ENCODE data around the gene USP43.
"Not testable (repeated sequence)": the region's sequence is repeated elsewhere in the genome, so short reads cannot be mapped to it uniquely, and the experiment has no call there.

USP43 gene

GRCh38 chr17:9644910-9645751 lies at the start of gene USP43:
Gene USP43 (plus strand): TSS chr17:9645517. CDS start chr17:9645633, 116 bp downstream.
- Mint-ChIP-seq H3K27me3 (ENCODE audit: low read depth) (peaks cover 60% of the 10 kb centered on the region), H3K27ac (peak within 1 kb of the TSS; percentile 80 to 98 (median 84)), H3K4me1 (peaks cover 19% of the 10 kb centered on the region), H3K9me3 (no peaks in the 10 kb centered on the region), H3K36me3 (ENCODE audit: low read depth) (no peaks in the 10 kb centered on the region), H3K4me3 (peak within 1 kb of the TSS; percentile 89 to 95 (median 92))
- TF ChIP-seq, protein P1, sequence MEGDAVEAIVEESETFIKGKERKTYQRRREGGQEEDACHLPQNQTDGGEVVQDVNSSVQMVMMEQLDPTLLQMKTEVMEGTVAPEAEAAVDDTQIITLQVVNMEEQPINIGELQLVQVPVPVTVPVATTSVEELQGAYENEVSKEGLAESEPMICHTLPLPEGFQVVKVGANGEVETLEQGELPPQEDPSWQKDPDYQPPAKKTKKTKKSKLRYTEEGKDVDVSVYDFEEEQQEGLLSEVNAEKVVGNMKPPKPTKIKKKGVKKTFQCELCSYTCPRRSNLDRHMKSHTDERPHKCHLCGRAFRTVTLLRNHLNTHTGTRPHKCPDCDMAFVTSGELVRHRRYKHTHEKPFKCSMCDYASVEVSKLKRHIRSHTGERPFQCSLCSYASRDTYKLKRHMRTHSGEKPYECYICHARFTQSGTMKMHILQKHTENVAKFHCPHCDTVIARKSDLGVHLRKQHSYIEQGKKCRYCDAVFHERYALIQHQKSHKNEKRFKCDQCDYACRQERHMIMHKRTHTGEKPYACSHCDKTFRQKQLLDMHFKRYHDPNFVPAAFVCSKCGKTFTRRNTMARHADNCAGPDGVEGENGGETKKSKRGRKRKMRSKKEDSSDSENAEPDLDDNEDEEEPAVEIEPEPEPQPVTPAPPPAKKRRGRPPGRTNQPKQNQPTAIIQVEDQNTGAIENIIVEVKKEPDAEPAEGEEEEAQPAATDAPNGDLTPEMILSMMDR (IDR thresholded peaks at IDR 0.05; ENCODE audit: unreplicated experiment in 3 of 3), result no peak

DNA sequence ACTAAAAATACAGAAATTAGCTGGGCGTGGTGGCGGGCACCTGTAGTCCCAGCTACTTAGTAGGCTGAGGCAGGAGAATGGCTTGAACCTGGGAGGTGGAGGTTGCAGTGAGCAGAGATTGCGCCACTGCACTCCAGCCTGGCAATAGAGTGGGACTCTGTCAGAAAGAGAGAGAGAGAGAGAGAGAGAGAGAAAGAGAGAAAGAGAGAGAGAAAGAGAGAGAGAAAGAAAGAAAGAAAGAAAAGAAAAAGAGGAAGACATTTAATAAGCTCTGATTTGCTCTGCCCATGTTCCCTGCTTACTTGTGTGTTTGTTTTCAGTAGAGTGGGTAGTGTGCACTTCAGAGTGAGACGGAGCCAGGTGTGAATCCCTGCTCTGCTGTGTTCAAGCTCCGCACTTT lies 47.7 kb upstream of the USP43 start:
- not testable (repeated sequence) for H3K27me3 Mint-ChIP-seq (ENCODE audit: low read depth); H3K36me3 Mint-ChIP-seq (ENCODE audit: low read depth); H3K4me1 Mint-ChIP-seq; H3K4me3 Mint-ChIP-seq; H3K27ac Mint-ChIP-seq; H3K9me3 Mint-ChIP-seq

DNA sequence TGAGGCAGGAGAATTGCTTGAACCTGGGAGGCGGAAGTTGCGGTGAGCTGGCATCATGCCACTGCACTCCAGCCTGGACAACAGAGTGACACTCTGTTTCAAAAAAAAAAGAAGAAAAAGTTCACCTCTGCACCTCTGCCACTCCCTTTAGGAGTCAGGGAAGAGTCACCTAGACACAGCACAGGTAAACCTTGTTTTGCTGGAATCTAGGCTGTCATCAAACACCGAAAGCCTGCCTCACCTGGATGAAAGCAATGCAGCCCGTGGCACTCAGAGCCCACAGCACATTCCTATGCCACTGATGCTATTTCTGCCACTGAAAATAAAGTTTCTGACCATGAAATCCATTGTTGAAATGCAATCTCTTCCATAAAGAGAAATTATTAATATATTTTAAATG lies 46.7 kb upstream of the USP43 start:
- peaks cover 5% of the 10 kb centered on the region for H3K27me3 Mint-ChIP-seq (ENCODE audit: low read depth)
- no peaks in the 10 kb centered on the region for H3K9me3 Mint-ChIP-seq
- H3K4me3 Mint-ChIP-seq, result no peak overlapping the region
- TF ChIP-seq, protein P1 (IDR thresholded peaks at IDR 0.05; ENCODE audit: unreplicated experiment in 3 of 3), result no peak
- H3K4me1 Mint-ChIP-seq, result no peaks in the 10 kb centered on the region
- no peaks in the 10 kb centered on the region for H3K36me3 Mint-ChIP-seq (ENCODE audit: low read depth)
- no peak overlapping the region for H3K27ac Mint-ChIP-seq

- not testable (repeated sequence) for H3K27ac Mint-ChIP-seq; H3K4me3 Mint-ChIP-seq; H3K27me3 Mint-ChIP-seq (ENCODE audit: low read depth); H3K36me3 Mint-ChIP-seq (ENCODE audit: low read depth); H3K4me1 Mint-ChIP-seq; H3K9me3 Mint-ChIP-seq
These were observed 40.7 kb upstream of the USP43 start for GRCh38 chr17:9604583-9604982.

DNA sequence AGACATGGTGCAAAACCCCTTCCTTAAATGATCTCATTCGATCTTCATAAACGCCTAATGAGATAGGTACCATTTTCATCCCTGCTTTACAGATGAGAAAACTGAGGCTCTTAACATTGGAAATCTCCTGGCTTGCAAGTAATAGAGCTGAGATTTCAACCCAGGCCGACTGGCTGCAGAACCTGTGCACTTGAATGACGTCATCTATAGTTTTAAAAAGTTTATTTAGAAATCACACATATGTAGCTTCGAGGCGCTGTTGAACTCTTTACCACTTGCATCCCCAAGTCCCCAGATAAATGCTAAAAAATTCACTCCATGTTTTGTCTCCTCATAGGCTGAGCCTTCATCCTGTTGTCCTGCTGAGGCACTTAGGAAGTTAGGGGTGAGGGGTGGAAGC lies 38.9 kb upstream of the USP43 start:
- Mint-ChIP-seq H3K27me3 (ENCODE audit: low read depth) (peaks cover 9% of the 10 kb centered on the region), H3K36me3 (ENCODE audit: low read depth) (no peaks in the 10 kb centered on the region), H3K4me3 (no peak overlapping the region), H3K9me3 (no peaks in the 10 kb centered on the region), H3K27ac (no peak overlapping the region), H3K4me1 (no peaks in the 10 kb centered on the region)
- TF ChIP-seq, protein P1 (IDR thresholded peaks at IDR 0.05; ENCODE audit: unreplicated experiment in 3 of 3), result no peak

- not testable (repeated sequence) for H3K9me3 Mint-ChIP-seq; H3K4me1 Mint-ChIP-seq; H3K4me3 Mint-ChIP-seq; H3K27ac Mint-ChIP-seq; H3K36me3 Mint-ChIP-seq (ENCODE audit: low read depth); H3K27me3 Mint-ChIP-seq (ENCODE audit: low read depth)
These were observed 38.3 kb upstream of the USP43 start for GRCh38 chr17:9607058-9607457.

DNA sequence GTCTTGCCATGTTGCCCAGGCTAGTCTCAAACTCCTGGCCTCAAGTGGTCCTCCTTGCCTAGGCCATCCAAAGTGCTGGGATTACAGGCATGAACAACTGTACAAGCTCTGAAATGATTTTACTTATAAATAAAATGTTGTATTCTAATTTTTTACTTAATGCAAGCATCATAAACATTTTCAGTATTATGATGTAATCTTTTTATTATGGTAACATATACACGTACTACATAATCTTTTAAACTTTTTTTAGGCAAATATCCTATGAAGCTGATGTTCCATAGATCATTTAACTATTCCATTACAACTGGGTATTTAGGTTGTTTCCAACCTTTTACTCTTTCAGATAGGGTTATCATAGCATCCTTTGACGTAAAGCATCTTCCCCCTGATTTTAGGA lies 33.8 kb upstream of the USP43 start:
- Mint-ChIP-seq H3K36me3 (ENCODE audit: low read depth) (no peaks in the 10 kb centered on the region), H3K27ac (no peak overlapping the region), H3K9me3 (no peaks in the 10 kb centered on the region), H3K4me1 (no peaks in the 10 kb centered on the region), H3K27me3 (ENCODE audit: low read depth) (peaks cover 9% of the 10 kb centered on the region), H3K4me3 (no peak overlapping the region)
- TF ChIP-seq, protein P1 (IDR thresholded peaks at IDR 0.05; ENCODE audit: unreplicated experiment in 3 of 3), result no peak

All from nephron (organoid).